ENCODE results near the gene CST3.

CST3 gene

GRCh38 chr20:23631226-23631822 lies 6.4 kb downstream of the CST3 start:
- H3K4me3 ChIP-seq (ENCODE audit: low read depth, low read length) = no peak overlapping the region
- H3K36me3 ChIP-seq (ENCODE audit: control insufficient read depth, insufficient read depth, low read length) = no peaks in the 10 kb centered on the region
- peaks cover 2% of the 10 kb centered on the region for H3K4me1 ChIP-seq (ENCODE audit: control insufficient read depth, insufficient read depth, low read length)

GRCh38 chr20:23630392-23630849 lies 7.3 kb downstream of the CST3 start:
- Histone ChIP-seq H3K9ac (ENCODE audit: low read depth, low read length) (no peak overlapping the region), H3K4me1 (ENCODE audit: control insufficient read depth, insufficient read depth, low read length) (peaks cover 2% of the 10 kb centered on the region), H3K36me3 (ENCODE audit: control insufficient read depth, insufficient read depth, low read length) (no peaks in the 10 kb centered on the region), H3K9me3 (ENCODE audit: control insufficient read depth, insufficient read depth, low read length) (no peaks in the 10 kb centered on the region), H3K27me3 (ENCODE audit: control insufficient read depth, insufficient read depth, low read length) (no peaks in the 10 kb centered on the region), H3K4me3 (ENCODE audit: low read depth, low read length) (no peak overlapping the region)

More at GRCh38 chr20:23631226-23631822, 6.4 kb downstream of the CST3 start:
- Histone ChIP-seq H3K9ac (ENCODE audit: low read depth, low read length) (no peak overlapping the region), H3K27me3 (ENCODE audit: control insufficient read depth, insufficient read depth, low read length) (peaks cover 4% of the 10 kb centered on the region), H3K9me3 (ENCODE audit: control insufficient read depth, insufficient read depth, low read length) (no peaks in the 10 kb centered on the region)

- Histone ChIP-seq H3K9me3 (ENCODE audit: control insufficient read depth, insufficient read depth, low read length) (no peaks in the 10 kb centered on the region), H3K4me3 (ENCODE audit: low read depth, low read length) (no peak overlapping the region), H3K9ac (ENCODE audit: low read depth, low read length) (no peak overlapping the region), H3K36me3 (ENCODE audit: control insufficient read depth, insufficient read depth, low read length) (no peaks in the 10 kb centered on the region), H3K27me3 (ENCODE audit: control insufficient read depth, insufficient read depth, low read length) (no peaks in the 10 kb centered on the region), H3K4me1 (ENCODE audit: control insufficient read depth, insufficient read depth, low read length) (peaks cover 2% of the 10 kb centered on the region)
Measured at GRCh38 chr20:23629542-23630391, 8.0 kb downstream of the CST3 start.

GRCh38 chr20:23629017-23629541 lies 8.7 kb downstream of the CST3 start:
- H3K9me3 ChIP-seq (ENCODE audit: control insufficient read depth, insufficient read depth, low read length) = no peaks in the 10 kb centered on the region
- H3K36me3 ChIP-seq (ENCODE audit: control insufficient read depth, insufficient read depth, low read length) = no peaks in the 10 kb centered on the region
- H3K4me3 ChIP-seq (ENCODE audit: low read depth, low read length) = no peak overlapping the region
- no peaks in the 10 kb centered on the region for H3K27me3 ChIP-seq (ENCODE audit: control insufficient read depth, insufficient read depth, low read length)
- no peak overlapping the region for H3K9ac ChIP-seq (ENCODE audit: low read depth, low read length)
- peaks cover 2% of the 10 kb centered on the region for H3K4me1 ChIP-seq (ENCODE audit: control insufficient read depth, insufficient read depth, low read length)

- peaks cover 2% of the 10 kb centered on the region for H3K4me1 ChIP-seq (ENCODE audit: control insufficient read depth, insufficient read depth, low read length)
- no peak overlapping the region for H3K4me3 ChIP-seq (ENCODE audit: low read depth, low read length)
- H3K9ac ChIP-seq (ENCODE audit: low read depth, low read length) = no peak overlapping the region
- no peaks in the 10 kb centered on the region for H3K27me3 ChIP-seq (ENCODE audit: control insufficient read depth, insufficient read depth, low read length)
- no peaks in the 10 kb centered on the region for H3K9me3 ChIP-seq (ENCODE audit: control insufficient read depth, insufficient read depth, low read length)
- no peaks in the 10 kb centered on the region for H3K36me3 ChIP-seq (ENCODE audit: control insufficient read depth, insufficient read depth, low read length)
Measured at GRCh38 chr20:23628402-23629016, 9.2 kb downstream of the CST3 start.

GRCh38 chr20:23627501-23627900 lies 10.3 kb downstream of the CST3 start:
- H3K9me3 ChIP-seq (ENCODE audit: control insufficient read depth, insufficient read depth, low read length) = no peaks in the 10 kb centered on the region
- H3K9ac ChIP-seq (ENCODE audit: low read depth, low read length) = no peak overlapping the region
- H3K36me3 ChIP-seq (ENCODE audit: control insufficient read depth, insufficient read depth, low read length) = no peaks in the 10 kb centered on the region
- no peaks in the 10 kb centered on the region for H3K27me3 ChIP-seq (ENCODE audit: control insufficient read depth, insufficient read depth, low read length)
- H3K4me1 ChIP-seq (ENCODE audit: control insufficient read depth, insufficient read depth, low read length) = peaks cover 6% of the 10 kb centered on the region
- H3K4me3 ChIP-seq (ENCODE audit: low read depth, low read length) = no peak overlapping the region

- Histone ChIP-seq H3K9me3 (ENCODE audit: control insufficient read depth, insufficient read depth, low read length) (no peaks in the 10 kb centered on the region), H3K27me3 (ENCODE audit: control insufficient read depth, insufficient read depth, low read length) (no peaks in the 10 kb centered on the region), H3K4me3 (ENCODE audit: low read depth, low read length) (no peak overlapping the region), H3K9ac (ENCODE audit: low read depth, low read length) (no peak overlapping the region), H3K36me3 (ENCODE audit: control insufficient read depth, insufficient read depth, low read length) (no peaks in the 10 kb centered on the region), H3K4me1 (ENCODE audit: control insufficient read depth, insufficient read depth, low read length) (peaks cover 6% of the 10 kb centered on the region)
Measured at GRCh38 chr20:23626040-23626620, 11.6 kb downstream of the CST3 start.

- H3K4me3 ChIP-seq (ENCODE audit: low read depth, low read length) = no peak overlapping the region
- no peaks in the 10 kb centered on the region for H3K27me3 ChIP-seq (ENCODE audit: control insufficient read depth, insufficient read depth, low read length)
- no peaks in the 10 kb centered on the region for H3K9me3 ChIP-seq (ENCODE audit: control insufficient read depth, insufficient read depth, low read length)
- peaks cover 6% of the 10 kb centered on the region for H3K4me1 ChIP-seq (ENCODE audit: control insufficient read depth, insufficient read depth, low read length)
- no peak overlapping the region for H3K9ac ChIP-seq (ENCODE audit: low read depth, low read length)
- H3K36me3 ChIP-seq (ENCODE audit: control insufficient read depth, insufficient read depth, low read length) = no peaks in the 10 kb centered on the region
Measured at GRCh38 chr20:23625236-23625964, 12.4 kb downstream of the CST3 start.

GRCh38 chr20:23624324-23624691 lies 13.4 kb downstream of the CST3 start:
- Histone ChIP-seq H3K9me3 (ENCODE audit: control insufficient read depth, insufficient read depth, low read length) (no peaks in the 10 kb centered on the region), H3K27me3 (ENCODE audit: control insufficient read depth, insufficient read depth, low read length) (no peaks in the 10 kb centered on the region), H3K4me1 (ENCODE audit: control insufficient read depth, insufficient read depth, low read length) (peaks cover 6% of the 10 kb centered on the region), H3K36me3 (ENCODE audit: control insufficient read depth, insufficient read depth, low read length) (no peaks in the 10 kb centered on the region), H3K4me3 (ENCODE audit: low read depth, low read length) (no peak overlapping the region), H3K9ac (ENCODE audit: low read depth, low read length) (no peak overlapping the region)

GRCh38 chr20:23623666-23624323 lies 14.0 kb downstream of the CST3 start:
- Histone ChIP-seq H3K4me3 (ENCODE audit: low read depth, low read length) (no peak overlapping the region), H3K4me1 (ENCODE audit: control insufficient read depth, insufficient read depth, low read length) (peaks cover 3% of the 10 kb centered on the region), H3K27me3 (ENCODE audit: control insufficient read depth, insufficient read depth, low read length) (no peaks in the 10 kb centered on the region), H3K9me3 (ENCODE audit: control insufficient read depth, insufficient read depth, low read length) (no peaks in the 10 kb centered on the region), H3K9ac (ENCODE audit: low read depth, low read length) (no peak overlapping the region), H3K36me3 (ENCODE audit: control insufficient read depth, insufficient read depth, low read length) (no peaks in the 10 kb centered on the region)

Data from iPS-15b (cell line).